HepG2 (cell line): ENCODE results near the gene FBXO9. TPM values are rescaled to one million over a fixed set of nuclear protein-coding genes. Genes with fewer than 3 reads are reported as not detected.

Experiments used
- polyA plus RNA-seq, 8 experiments: library from polyadenylated mRNA; depleted of rRNA in 3 of 8; stranded (reverse) in 7 of 8; unstranded in 1 of 8; fragments of >200 nt; fragmentation: Illumina TruSeq in 4 of 8; extraction: Trizol in 4 of 8; gene quantifications; 2 replicates each; pipeline versions ENCODE4 v1.2.1 to v1.2.3, GENCODE V29; 2011 to 2016; ENCODE audit warnings: low read depth in 4 of 8, missing spikeins in 1 of 8, mixed read lengths in 1 of 8; ENCODE audit not compliant: insufficient read depth in 1 of 8
- small RNA-seq, 3 experiments: library from RNA; depleted of rRNA; stranded (forward); fragments of <200 nt; gene quantifications; one replicate each; pipeline ENCODE3, GENCODE V24; 2012; ENCODE audit warnings: low read depth in 2 of 3, low replicate concordance in 1 of 3; ENCODE audit not compliant: insufficient read length in 3 of 3, insufficient read depth in 2 of 3
- total RNA-seq, 5 experiments: library from RNA; depleted of rRNA; stranded (reverse); fragments of >200 nt; fragmentation: Illumina TruSeq; extraction: Trizol; gene quantifications; 2 replicates each; pipeline ENCODE4 v1.2.3, GENCODE V29; 2016; ENCODE audit warnings: low read depth in 1 of 5

The FBXO9 gene
- total and polyA plus RNA-seq, 2 of the 13 experiments (the other 11 are each of a cell fraction or from before 2014, with no cell fraction given), result 64.3 to 98.4 TPM

Small RNAs within 50 kb of the gene (small RNA-seq; reads per million reads assigned to genes)
- 0 reads per million in 3 experiments for gene RN7SL244P

Other genes starting within 250 kb of the FBXO9 start
- gene GSTA5, start 224.6 kb upstream of the FBXO9 start, total RNA-seq (2016; rRNA removed; fragmentation: Illumina TruSeq; extraction: Trizol), result not detected in 2 replicates
- gene GSTA5, start 224.6 kb upstream of the FBXO9 start, polyA plus RNA-seq (2011; rRNA removed), result not detected in 2 replicates
- gene GSTA3, start 155.7 kb upstream of the FBXO9 start, total RNA-seq (2016; rRNA removed; fragmentation: Illumina TruSeq; extraction: Trizol), result not detected in 2 replicates
- not detected in 2 replicates for gene GSTA3, start 155.7 kb upstream of the FBXO9 start, polyA plus RNA-seq (2011; rRNA removed)
- gene GSTA4, start 70.1 kb upstream of the FBXO9 start, total RNA-seq (2016; rRNA removed; fragmentation: Illumina TruSeq; extraction: Trizol), result 53.6 and 70.3 TPM in 2 replicates
- gene GSTA4, start 70.1 kb upstream of the FBXO9 start, polyA plus RNA-seq (2011; rRNA removed), result 25.9 and 34.1 TPM in 2 replicates
- gene CILK1, start 3.6 kb upstream of the FBXO9 start, total RNA-seq (2016; rRNA removed; fragmentation: Illumina TruSeq; extraction: Trizol), result 15.5 and 25.4 TPM in 2 replicates
- gene CILK1, start 3.6 kb upstream of the FBXO9 start, polyA plus RNA-seq (2011; rRNA removed), result 8.7 and 11.4 TPM in 2 replicates
- 0.13 and 0.18 TPM in 2 replicates for gene GCM1, start 83.4 kb downstream of the FBXO9 start, total RNA-seq (2016; rRNA removed; fragmentation: Illumina TruSeq; extraction: Trizol)
- gene GCM1, start 83.4 kb downstream of the FBXO9 start, polyA plus RNA-seq (2011; rRNA removed), result 0.03 and 0.04 TPM in 2 replicates